ENCODE measurements around the gene LHX6.

LHX6 gene

DNA sequence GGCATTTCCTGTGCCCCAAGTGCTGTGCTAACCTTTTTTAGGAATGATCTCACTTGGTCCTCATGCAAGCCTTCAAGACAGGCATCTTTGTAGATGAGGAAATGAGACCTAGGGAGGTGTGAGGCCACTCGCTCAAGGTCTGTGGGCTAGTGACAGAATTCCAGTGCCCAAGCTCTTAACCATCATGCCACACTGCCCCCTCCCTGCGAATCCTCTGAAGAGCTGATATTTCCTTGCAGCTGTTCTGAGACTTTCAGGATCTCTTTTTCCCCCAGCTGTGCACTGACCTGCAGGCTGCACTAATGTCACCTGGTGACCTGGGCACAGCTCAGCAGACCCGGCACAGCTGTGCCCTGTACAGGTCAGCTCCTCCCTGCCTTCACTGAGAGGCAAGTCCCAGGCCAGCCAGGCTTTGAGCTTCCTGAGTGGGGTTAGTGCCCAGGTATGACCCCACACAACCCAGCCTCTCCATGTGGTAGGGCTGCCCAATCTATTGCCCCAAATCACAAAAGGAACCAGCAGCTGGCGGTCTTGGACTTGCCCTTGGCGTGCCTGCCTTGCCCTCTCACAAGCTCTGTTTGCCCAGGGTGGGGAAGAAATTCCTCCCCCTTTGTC is 36.4 kb downstream of the LHX6 start:
- TF ChIP-seq ZBTB7A (IDR thresholded peaks at IDR 0.05; ENCODE audit: low read depth) (no peak), REST (IDR thresholded peaks at IDR 0.05; ENCODE audit: low read depth) (no peak), YY1 (IDR thresholded peaks at IDR 0.05; ENCODE audit: low read depth) (no peak), TAF1 (IDR thresholded peaks at IDR 0.05; ENCODE audit: low read depth) (no peak), EGR1 (IDR thresholded peaks at IDR 0.05) (no peak), NFIC (IDR thresholded peaks at IDR 0.05) (no peak), RAD21 (IDR thresholded peaks at IDR 0.05; ENCODE audit: low read depth) (no peak), FOXM1 (IDR thresholded peaks at IDR 0.05; ENCODE audit: borderline replicate concordance, low read depth) (no peak), TEAD4 (IDR thresholded peaks at IDR 0.05) (no peak), CREB1 (IDR thresholded peaks at IDR 0.05; ENCODE audit: low read depth) (no peak), CEBPB (IDR thresholded peaks at IDR 0.05) (no peak)
- TF ChIP-seq, protein P1, sequence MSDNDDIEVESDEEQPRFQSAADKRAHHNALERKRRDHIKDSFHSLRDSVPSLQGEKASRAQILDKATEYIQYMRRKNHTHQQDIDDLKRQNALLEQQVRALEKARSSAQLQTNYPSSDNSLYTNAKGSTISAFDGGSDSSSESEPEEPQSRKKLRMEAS (IDR thresholded peaks at IDR 0.05) = no peak
- TF ChIP-seq, protein P2, sequence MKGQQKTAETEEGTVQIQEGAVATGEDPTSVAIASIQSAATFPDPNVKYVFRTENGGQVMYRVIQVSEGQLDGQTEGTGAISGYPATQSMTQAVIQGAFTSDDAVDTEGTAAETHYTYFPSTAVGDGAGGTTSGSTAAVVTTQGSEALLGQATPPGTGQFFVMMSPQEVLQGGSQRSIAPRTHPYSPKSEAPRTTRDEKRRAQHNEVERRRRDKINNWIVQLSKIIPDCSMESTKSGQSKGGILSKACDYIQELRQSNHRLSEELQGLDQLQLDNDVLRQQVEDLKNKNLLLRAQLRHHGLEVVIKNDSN (IDR thresholded peaks at IDR 0.05) = no peak

GRCh38 chr9:122191584-122191983 is 37.2 kb downstream of the LHX6 start:
- TF ChIP-seq REST (IDR thresholded peaks at IDR 0.05; ENCODE audit: low read depth) = no peak
- no peak for TF ChIP-seq EGR1 (IDR thresholded peaks at IDR 0.05)
- no peak for TF ChIP-seq TCF12 (IDR thresholded peaks at IDR 0.05; ENCODE audit: low read depth)
- TF ChIP-seq, protein P1 (IDR thresholded peaks at IDR 0.05) = no peak
- no peak for TF ChIP-seq ZBTB7A (IDR thresholded peaks at IDR 0.05; ENCODE audit: low read depth)
- TF ChIP-seq, protein P2 (IDR thresholded peaks at IDR 0.05) = no peak
- TF ChIP-seq CEBPB (IDR thresholded peaks at IDR 0.05) = no peak
- no peak for TF ChIP-seq NFIC (IDR thresholded peaks at IDR 0.05)
- TF ChIP-seq FOXM1 (IDR thresholded peaks at IDR 0.05; ENCODE audit: borderline replicate concordance, low read depth) = no peak
- TF ChIP-seq TAF1 (IDR thresholded peaks at IDR 0.05; ENCODE audit: low read depth) = no peak
- no peak for TF ChIP-seq CREB1 (IDR thresholded peaks at IDR 0.05; ENCODE audit: low read depth)
- TF ChIP-seq YY1 (IDR thresholded peaks at IDR 0.05; ENCODE audit: low read depth) = no peak
- no peak for TF ChIP-seq EP300 (IDR thresholded peaks at IDR 0.05; ENCODE audit: borderline replicate concordance)

DNA sequence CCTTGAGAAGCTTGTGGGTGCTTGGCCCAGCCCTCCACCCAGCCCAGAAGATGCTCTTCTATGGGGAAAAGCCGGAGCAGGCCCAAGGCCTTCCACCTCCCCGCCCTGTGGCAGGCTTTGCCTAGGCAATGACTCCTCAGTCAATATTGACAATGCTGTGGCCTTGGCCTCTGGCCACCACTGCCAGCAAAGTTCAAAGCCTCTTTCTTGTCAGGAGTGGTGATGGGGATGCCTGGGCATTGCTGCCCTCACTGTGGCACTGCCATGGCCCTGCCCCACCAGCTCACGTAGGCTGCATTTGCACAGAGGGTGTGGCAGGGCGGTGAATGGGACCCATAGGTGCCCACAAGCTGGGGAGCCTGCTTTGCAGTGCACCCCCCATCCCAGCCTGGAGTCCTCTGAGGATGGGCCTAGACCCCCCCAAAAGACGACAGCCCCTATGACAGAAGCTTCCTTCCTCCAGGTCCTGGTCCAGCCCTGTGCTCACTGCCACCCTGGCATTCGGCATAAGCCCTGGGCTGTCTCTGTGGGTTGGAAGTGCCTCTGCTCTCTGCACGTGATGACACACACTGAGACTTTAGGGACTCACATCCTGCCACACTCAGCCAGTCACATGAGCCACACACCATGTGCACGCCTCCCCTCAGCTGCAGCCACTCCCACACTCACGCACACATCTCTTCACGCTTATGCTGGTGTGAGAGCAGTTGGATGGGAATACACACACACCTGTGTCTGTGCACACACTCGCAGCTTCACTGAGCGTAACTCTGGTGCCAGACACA is 38.0 kb downstream of the LHX6 start:
- TF ChIP-seq, protein P1 (IDR thresholded peaks at IDR 0.05) = no peak
- TF ChIP-seq, protein P2 (IDR thresholded peaks at IDR 0.05) = no peak
- TF ChIP-seq TAF1 (IDR thresholded peaks at IDR 0.05; ENCODE audit: low read depth) (no peak), YY1 (IDR thresholded peaks at IDR 0.05; ENCODE audit: low read depth) (no peak), RAD21 (IDR thresholded peaks at IDR 0.05; ENCODE audit: low read depth) (no peak), ZBTB7A (IDR thresholded peaks at IDR 0.05; ENCODE audit: low read depth) (no peak), NFIC (IDR thresholded peaks at IDR 0.05) (no peak), EGR1 (IDR thresholded peaks at IDR 0.05) (no peak), TCF12 (IDR thresholded peaks at IDR 0.05; ENCODE audit: low read depth) (no peak), CREB1 (IDR thresholded peaks at IDR 0.05; ENCODE audit: low read depth) (no peak), FOXM1 (IDR thresholded peaks at IDR 0.05; ENCODE audit: borderline replicate concordance, low read depth) (no peak), CEBPB (IDR thresholded peaks at IDR 0.05) (no peak), REST (IDR thresholded peaks at IDR 0.05; ENCODE audit: low read depth) (no peak), EP300 (IDR thresholded peaks at IDR 0.05; ENCODE audit: borderline replicate concordance) (no peak), TEAD4 (IDR thresholded peaks at IDR 0.05) (no peak)

Data from Ishikawa (cell line).